SJSA1 (cell line): ENCODE measurements around the gene FOXL3. TPM values are rescaled to one million over a fixed set of nuclear protein-coding genes. Genes with fewer than 3 reads are reported as not detected.

ENCODE experiments used
- DNase-seq, 2 experiments: peaks; one replicate each; pipeline ENCODE4 v3.0.0-alpha.2; 2015 to 2020; ENCODE audit warnings: low spot score in 2 of 2, low read depth in 1 of 2
- H3K27ac ChIP-seq: fragments of 250-450 bp; sonication (Bioruptor Pico); 2 replicates; pipeline ENCODE4 v1.5.1; 2020; ENCODE audit warnings: mild to moderate bottlenecking, moderate library complexity
- H3K27me3 ChIP-seq: fragments of 250-450 bp; sonication (Bioruptor Pico); replicated peaks from 2 replicates; pipeline ENCODE4 v1.5.1; 2020; ENCODE audit warnings: mild to moderate bottlenecking, moderate library complexity
- H3K36me3 ChIP-seq: fragments of 250-450 bp; sonication (Bioruptor Pico); 2 replicates; pipeline ENCODE4 v1.5.1; 2020; ENCODE audit warnings: mild to moderate bottlenecking
- H3K4me1 ChIP-seq: fragments of 250-450 bp; sonication (Bioruptor Pico); replicated peaks from 2 replicates; pipeline ENCODE4 v1.6.1; 2021; ENCODE audit warnings: mild to moderate bottlenecking
- H3K4me3 ChIP-seq: fragments of 250-450 bp; sonication (Bioruptor Pico); 2 replicates; pipeline ENCODE4 v1.5.1; 2020; ENCODE audit warnings: mild to moderate bottlenecking
- H3K9me3 ChIP-seq: fragments of 250-450 bp; sonication (Bioruptor Pico); replicated peaks from 2 replicates; pipeline ENCODE4 v1.5.1; 2020; ENCODE audit warnings: mild to moderate bottlenecking
- total RNA-seq: library from RNA; depleted of rRNA; stranded (reverse); fragments of >200 nt; shearing (Covaris generic); gene quantifications from 2 replicates; pipeline ENCODE4 v1.2.3, GENCODE V29; 2014

Gene FOXL3
- total RNA-seq, 1 experiment from 2014 or later = not detected

GRCh38 chr7:251005-251404 is 39.0 kb upstream of the FOXL3 start:
- no peaks in the 10 kb centered on the region for H3K36me3 ChIP-seq

DNA sequence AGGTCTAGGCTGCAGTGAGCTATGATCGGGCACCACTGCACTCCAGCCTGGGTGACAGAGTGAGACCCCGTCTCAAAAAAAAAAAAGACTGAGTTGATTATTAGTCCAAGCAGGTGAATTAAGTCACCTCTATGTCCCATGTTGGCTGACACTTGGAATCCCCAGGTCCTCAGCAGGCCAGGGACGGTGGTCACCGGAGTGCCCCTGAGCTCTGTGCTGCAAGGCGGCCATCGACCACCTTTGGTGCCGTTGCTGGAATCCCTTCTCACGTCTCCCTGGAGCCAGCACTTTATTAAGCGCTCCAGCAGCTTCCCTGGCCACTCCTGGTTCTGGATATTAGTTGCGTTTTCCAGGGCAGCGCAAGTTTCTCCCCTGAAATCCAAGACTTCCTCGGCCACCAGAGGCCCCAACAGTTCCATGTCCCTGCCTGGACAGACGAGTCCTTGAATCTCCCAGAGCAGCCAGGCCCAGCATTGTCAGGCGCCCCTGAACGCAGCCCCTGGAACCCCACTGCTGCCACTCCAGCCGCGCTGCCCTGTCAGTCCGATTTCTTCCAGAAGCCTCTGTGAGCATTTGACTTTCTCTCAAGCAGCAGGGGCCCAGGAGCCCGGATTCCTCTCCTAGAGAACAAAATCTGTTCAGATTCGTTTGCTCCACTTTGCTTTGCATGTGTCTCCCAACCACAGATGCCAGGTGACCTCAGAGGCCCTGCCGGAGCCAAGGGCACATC is 38.4 kb upstream of the FOXL3 start:
- no peaks in the 10 kb centered on the region for H3K4me1 ChIP-seq
- H3K4me3 ChIP-seq = no peak overlapping the region
- H3K27me3 ChIP-seq = no peaks in the 10 kb centered on the region
- peaks cover 11% of the 10 kb centered on the region for H3K9me3 ChIP-seq
- H3K27ac ChIP-seq = no peak overlapping the region
- DNase-seq = no peak
- H3K36me3 ChIP-seq = no peaks in the 10 kb centered on the region

More at GRCh38 chr7:251005-251404, 39.0 kb upstream of the FOXL3 start:
- no peak for DNase-seq
- no peaks in the 10 kb centered on the region for H3K27me3 ChIP-seq
- no peaks in the 10 kb centered on the region for H3K4me1 ChIP-seq
- no peak overlapping the region for H3K27ac ChIP-seq
- H3K4me3 ChIP-seq = no peak overlapping the region
- H3K9me3 ChIP-seq = peaks cover 5% of the 10 kb centered on the region

- no peak for DNase-seq
Measured at GRCh38 chr7:252216-252965, 37.6 kb upstream of the FOXL3 start.

GRCh38 chr7:252981-253380 is 37.0 kb upstream of the FOXL3 start:
- DNase-seq = no peak
- no peak overlapping the region for H3K27ac ChIP-seq
- no peaks in the 10 kb centered on the region for H3K27me3 ChIP-seq
- H3K4me1 ChIP-seq = no peaks in the 10 kb centered on the region
- peaks cover 19% of the 10 kb centered on the region for H3K9me3 ChIP-seq
- H3K4me3 ChIP-seq = no peak overlapping the region
- no peaks in the 10 kb centered on the region for H3K36me3 ChIP-seq

More at GRCh38 chr7:252216-252965, 37.6 kb upstream of the FOXL3 start:
- no peak overlapping the region for H3K27ac ChIP-seq
- H3K27me3 ChIP-seq = no peaks in the 10 kb centered on the region
- H3K36me3 ChIP-seq = no peaks in the 10 kb centered on the region
- peaks cover 19% of the 10 kb centered on the region for H3K9me3 ChIP-seq
- H3K4me3 ChIP-seq = no peak overlapping the region
- no peaks in the 10 kb centered on the region for H3K4me1 ChIP-seq

- no peak for DNase-seq
- H3K4me3 ChIP-seq = no peak overlapping the region
- no peaks in the 10 kb centered on the region for H3K4me1 ChIP-seq
- H3K9me3 ChIP-seq = peaks cover 19% of the 10 kb centered on the region
- no peaks in the 10 kb centered on the region for H3K36me3 ChIP-seq
- no peaks in the 10 kb centered on the region for H3K27me3 ChIP-seq
- H3K27ac ChIP-seq = no peak overlapping the region
Measured at GRCh38 chr7:253581-254336, 36.2 kb upstream of the FOXL3 start.

GRCh38 chr7:254337-255037 is 35.5 kb upstream of the FOXL3 start:
- H3K36me3 ChIP-seq = no peaks in the 10 kb centered on the region
- no peaks in the 10 kb centered on the region for H3K27me3 ChIP-seq
- peaks cover 19% of the 10 kb centered on the region for H3K9me3 ChIP-seq
- H3K4me1 ChIP-seq = no peaks in the 10 kb centered on the region
- no peak overlapping the region for H3K4me3 ChIP-seq
- no peak overlapping the region for H3K27ac ChIP-seq
- DNase-seq = no peak

GRCh38 chr7:255038-255435 is 34.9 kb upstream of the FOXL3 start:
- Histone ChIP-seq H3K4me3 (no peak overlapping the region), H3K4me1 (no peaks in the 10 kb centered on the region), H3K9me3 (peaks cover 19% of the 10 kb centered on the region), H3K27ac (no peak overlapping the region), H3K36me3 (no peaks in the 10 kb centered on the region), H3K27me3 (no peaks in the 10 kb centered on the region)
- no peak for DNase-seq

DNA sequence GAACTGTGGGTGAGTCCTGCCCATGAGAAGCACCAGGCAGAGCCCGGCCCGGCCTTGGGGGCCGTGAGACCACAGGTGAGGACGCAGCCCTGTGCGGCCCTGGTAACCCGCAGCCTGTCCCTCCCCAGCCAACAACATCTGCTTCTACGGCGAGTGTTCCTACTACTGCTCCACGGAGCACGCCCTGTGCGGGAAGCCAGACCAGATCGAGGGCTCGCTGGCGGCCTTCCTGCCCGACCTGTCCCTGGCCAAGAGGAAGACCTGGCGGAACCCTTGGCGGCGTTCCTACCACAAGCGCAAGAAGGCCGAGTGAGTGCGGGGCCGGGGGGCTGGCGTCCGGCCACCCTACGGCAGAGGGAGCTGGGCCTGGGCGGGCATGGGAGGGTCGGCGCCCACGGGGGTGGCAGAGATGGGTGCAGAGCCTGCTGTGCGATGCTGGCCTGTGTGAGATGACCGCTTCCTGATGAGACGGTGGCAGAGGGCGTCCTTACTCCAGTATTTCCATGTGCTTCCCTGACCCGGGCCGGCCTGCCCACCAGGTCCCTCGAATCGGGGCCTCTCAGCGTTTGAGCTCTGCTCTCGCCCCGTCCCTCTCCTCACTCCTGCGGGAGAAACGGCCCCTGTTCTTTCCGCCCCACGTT is 34.1 kb upstream of the FOXL3 start:
- Histone ChIP-seq H3K4me3 (no peak overlapping the region), H3K27ac (no peak overlapping the region), H3K4me1 (no peaks in the 10 kb centered on the region), H3K9me3 (peaks cover 26% of the 10 kb centered on the region), H3K27me3 (no peaks in the 10 kb centered on the region), H3K36me3 (no peaks in the 10 kb centered on the region)
- no peak for DNase-seq

DNA sequence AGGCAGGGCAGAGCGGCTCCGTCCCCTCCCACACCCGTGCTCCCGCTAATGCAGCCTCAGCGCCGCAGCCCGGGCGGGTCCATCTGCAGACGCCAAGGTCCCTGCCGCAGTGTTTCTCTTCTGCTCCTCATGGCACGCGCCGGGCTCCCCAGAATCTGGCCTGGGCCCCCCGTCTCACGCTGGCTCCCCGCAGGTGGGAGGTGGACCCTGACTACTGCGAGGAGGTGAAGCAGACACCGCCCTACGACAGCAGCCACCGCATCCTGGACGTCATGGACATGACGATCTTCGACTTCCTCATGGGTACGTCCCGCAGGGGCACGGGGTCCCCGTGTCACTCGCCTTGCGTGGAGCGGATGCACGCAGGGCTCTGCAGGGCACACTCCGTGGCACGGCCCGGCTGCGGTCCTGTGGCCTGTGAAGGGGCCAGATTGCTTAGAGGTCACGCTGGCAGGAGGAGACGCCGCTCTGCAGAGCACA is 33.5 kb upstream of the FOXL3 start:
- Histone ChIP-seq H3K4me3 (no peak overlapping the region), H3K4me1 (no peaks in the 10 kb centered on the region), H3K36me3 (no peaks in the 10 kb centered on the region), H3K27ac (no peak overlapping the region), H3K9me3 (peaks cover 29% of the 10 kb centered on the region), H3K27me3 (no peaks in the 10 kb centered on the region)
- no peak for DNase-seq

DNA sequence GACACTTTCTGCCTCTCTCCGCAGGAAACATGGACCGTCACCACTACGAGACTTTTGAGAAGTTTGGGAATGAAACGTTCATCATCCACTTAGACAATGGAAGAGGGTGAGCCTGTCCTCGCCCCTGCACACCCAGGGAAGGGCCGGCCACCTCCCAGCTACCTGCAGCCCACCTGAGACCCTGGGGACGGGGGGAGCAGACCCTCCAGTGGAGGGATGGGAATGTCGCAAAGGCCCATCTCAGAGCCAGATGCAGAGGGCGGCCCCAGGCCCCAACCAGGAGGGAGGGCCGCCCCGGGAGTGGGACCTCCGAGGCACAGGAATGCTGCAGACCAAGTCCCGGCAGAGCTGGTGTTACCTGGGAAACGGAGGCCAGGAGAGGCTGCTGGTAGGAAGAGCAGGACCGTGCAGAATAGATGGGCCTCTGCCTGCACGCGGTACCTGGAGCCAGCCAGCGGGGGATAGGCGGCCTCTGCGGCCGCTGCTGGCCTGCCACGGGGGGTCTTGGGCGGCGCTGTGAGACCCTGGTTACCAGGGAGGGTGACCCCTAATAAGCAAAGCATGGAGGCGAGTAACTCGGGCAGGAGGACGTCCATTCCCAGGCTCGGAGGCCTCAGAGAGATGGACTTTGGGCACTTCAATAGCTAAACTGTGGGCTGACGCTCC is 32.9 kb upstream of the FOXL3 start:
- H3K4me1 ChIP-seq = no peaks in the 10 kb centered on the region
- no peak overlapping the region for H3K27ac ChIP-seq
- H3K9me3 ChIP-seq = peaks cover 35% of the 10 kb centered on the region
- H3K27me3 ChIP-seq = no peaks in the 10 kb centered on the region
- H3K36me3 ChIP-seq = no peaks in the 10 kb centered on the region
- no peak for DNase-seq
- no peak overlapping the region for H3K4me3 ChIP-seq

- Histone ChIP-seq H3K27me3 (no peaks in the 10 kb centered on the region), H3K9me3 (peaks cover 40% of the 10 kb centered on the region), H3K27ac (no peak overlapping the region), H3K36me3 (no peaks in the 10 kb centered on the region), H3K4me1 (no peaks in the 10 kb centered on the region), H3K4me3 (no peak overlapping the region)
- no peak for DNase-seq
Measured at GRCh38 chr7:257647-257992, 32.4 kb upstream of the FOXL3 start.

- no peaks in the 10 kb centered on the region for H3K27me3 ChIP-seq
- H3K36me3 ChIP-seq = no peaks in the 10 kb centered on the region
- no peak overlapping the region for H3K4me3 ChIP-seq
- H3K4me1 ChIP-seq = no peaks in the 10 kb centered on the region
- peaks cover 41% of the 10 kb centered on the region for H3K9me3 ChIP-seq
- no peak overlapping the region for H3K27ac ChIP-seq
- no peak for DNase-seq
Measured at GRCh38 chr7:258476-259190, 31.3 kb upstream of the FOXL3 start.
